ENCODE results near the gene CCDC186.

Gene CCDC186

DNA sequence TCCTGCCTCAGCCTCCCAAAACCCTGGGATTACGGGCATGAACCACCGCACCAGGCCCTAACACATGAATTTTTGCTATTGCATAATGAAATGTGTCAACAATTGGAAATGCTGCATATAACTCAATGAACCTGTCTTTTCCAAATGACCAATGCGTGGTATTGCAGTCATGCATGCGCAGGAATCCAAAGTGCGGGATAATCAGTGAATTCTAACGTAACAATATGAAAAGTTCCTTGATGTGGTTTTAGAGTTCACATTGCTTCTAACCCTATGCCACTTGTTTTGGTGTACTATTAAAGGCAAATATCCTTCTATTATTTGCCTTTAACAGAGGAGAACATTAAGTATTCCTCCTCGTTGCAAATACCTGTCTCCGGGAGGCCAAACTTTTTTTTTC is 15.7 kb upstream of the CCDC186 start:
- no peak for DNase-seq (ENCODE audit: low spot score)
- POLR2A ChIA-PET (ENCODE audit: low non-redundant PET) = interaction anchor here (0.7 kb wide), 1 partner anchor 91 kb away, joined by 3 read pairs; no protein-coding TSS in a partner anchor
- TF ChIP-seq, protein P1, sequence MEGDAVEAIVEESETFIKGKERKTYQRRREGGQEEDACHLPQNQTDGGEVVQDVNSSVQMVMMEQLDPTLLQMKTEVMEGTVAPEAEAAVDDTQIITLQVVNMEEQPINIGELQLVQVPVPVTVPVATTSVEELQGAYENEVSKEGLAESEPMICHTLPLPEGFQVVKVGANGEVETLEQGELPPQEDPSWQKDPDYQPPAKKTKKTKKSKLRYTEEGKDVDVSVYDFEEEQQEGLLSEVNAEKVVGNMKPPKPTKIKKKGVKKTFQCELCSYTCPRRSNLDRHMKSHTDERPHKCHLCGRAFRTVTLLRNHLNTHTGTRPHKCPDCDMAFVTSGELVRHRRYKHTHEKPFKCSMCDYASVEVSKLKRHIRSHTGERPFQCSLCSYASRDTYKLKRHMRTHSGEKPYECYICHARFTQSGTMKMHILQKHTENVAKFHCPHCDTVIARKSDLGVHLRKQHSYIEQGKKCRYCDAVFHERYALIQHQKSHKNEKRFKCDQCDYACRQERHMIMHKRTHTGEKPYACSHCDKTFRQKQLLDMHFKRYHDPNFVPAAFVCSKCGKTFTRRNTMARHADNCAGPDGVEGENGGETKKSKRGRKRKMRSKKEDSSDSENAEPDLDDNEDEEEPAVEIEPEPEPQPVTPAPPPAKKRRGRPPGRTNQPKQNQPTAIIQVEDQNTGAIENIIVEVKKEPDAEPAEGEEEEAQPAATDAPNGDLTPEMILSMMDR (conservative IDR thresholded peaks at IDR 0.05; ENCODE audit: low read depth) = no peak
- H3K27ac ChIP-seq = no peak overlapping the region
- CTCF ChIA-PET = no interaction called here

DNA sequence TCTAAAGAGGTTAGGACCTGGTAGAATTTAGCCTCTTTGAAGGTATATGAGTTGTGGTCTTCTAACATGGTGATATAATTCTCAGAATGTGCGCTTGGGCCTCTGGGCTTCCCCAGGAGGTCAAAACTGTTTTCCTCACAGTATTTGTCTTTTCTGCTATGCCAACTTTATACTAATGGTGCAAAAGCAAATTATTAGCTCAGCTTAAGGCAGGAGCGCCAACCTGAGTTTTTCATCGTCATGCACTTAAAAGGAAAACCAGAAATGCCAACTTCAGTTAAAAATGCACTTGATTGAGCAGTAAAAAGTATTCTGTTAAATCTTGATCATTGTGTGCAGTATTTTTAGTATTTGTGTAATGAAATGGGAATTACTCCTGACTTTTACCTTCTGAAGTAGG is 14.9 kb upstream of the CCDC186 start:
- no peak overlapping the region for H3K27ac ChIP-seq
- DNase-seq (ENCODE audit: low spot score) = no peak
- ChIA-PET CTCF (interaction anchor here (1.1 kb wide), 1 partner anchor 9 kb away, joined by 5 read pairs; no protein-coding TSS in a partner anchor), POLR2A (ENCODE audit: low non-redundant PET) (interaction anchor here (0.7 kb wide), 1 partner anchor 91 kb away, joined by 3 read pairs; no protein-coding TSS in a partner anchor)
- TF ChIP-seq, protein P1 (conservative IDR thresholded peaks at IDR 0.05; ENCODE audit: low read depth) = no peak

DNA sequence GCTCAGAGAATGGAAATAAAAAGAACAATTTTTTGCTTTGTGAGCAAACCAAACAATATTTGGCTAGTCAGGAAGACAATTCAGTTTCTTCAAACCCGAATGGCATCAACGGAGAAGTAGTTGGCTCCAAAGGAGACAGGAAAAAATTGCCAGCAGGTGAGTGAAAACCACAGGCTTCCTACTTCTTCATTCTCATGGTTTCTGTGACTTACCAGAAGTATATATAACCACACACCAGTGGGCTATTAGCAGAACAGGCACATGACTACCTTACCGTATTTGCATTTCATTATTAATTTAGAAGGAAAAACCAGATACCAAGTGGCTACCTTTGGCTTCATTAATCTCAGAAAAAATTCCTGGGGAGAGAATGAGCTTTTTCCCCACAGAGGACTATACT is 14.0 kb upstream of the CCDC186 start:
- H3K27ac ChIP-seq = no peak overlapping the region
- CTCF ChIA-PET = interaction anchor here (1.1 kb wide), 1 partner anchor 8 kb away, joined by 5 read pairs; no protein-coding TSS in a partner anchor
- POLR2A ChIA-PET (ENCODE audit: low non-redundant PET) = no interaction called here
- no peak for DNase-seq (ENCODE audit: low spot score)
- TF ChIP-seq, protein P1 (conservative IDR thresholded peaks at IDR 0.05; ENCODE audit: low read depth) = no peak

DNA sequence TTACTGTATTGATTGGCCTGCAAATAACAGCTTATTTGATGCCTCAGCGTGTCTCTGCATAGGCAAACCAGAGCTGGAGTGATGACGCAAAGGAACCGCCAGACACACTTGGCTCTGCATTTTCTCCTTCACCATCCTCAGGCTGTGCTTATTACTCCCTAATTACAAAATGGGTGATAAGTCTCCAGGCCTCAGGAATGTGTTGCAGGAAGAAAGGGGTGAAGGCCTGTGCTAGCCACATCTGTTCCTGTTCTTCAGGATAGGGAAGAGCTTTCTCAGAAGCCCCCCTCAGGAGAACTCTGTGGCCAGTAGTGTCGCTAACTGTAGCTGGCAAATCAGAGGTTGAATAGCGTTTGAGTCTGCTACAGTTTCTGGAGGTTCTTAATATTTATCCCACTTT is 10.3 kb upstream of the CCDC186 start:
- H3K27ac ChIP-seq = no peak overlapping the region
- CTCF ChIA-PET = no interaction called here
- no peak for DNase-seq (ENCODE audit: low spot score)
- POLR2A ChIA-PET (ENCODE audit: low non-redundant PET) = no interaction called here
- TF ChIP-seq, protein P1 (conservative IDR thresholded peaks at IDR 0.05; ENCODE audit: low read depth) = no peak

DNA sequence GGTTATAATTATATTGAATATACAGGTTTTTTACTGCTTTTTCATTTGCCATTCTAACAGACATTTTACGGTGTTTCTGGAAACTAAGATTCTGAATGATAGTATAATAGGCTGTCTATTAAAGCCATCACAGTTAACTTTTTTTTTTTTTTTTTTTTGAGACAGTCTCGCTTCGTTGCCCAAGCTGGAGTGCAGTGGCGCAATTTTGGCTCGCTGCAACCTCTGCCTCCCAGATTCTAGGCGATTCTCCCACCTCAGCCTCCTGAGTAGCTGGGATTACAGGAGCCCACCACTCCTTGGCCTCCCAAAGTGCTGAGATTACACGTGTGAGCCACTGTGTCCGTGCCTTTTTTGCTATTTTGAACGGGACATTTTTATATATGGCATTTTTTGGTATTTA is 9.6 kb upstream of the CCDC186 start:
- TF ChIP-seq, protein P1 (conservative IDR thresholded peaks at IDR 0.05; ENCODE audit: low read depth) = no peak
- POLR2A ChIA-PET (ENCODE audit: low non-redundant PET) = no interaction called here
- CTCF ChIA-PET = no interaction called here
- H3K27ac ChIP-seq = no peak overlapping the region
- DNase-seq (ENCODE audit: low spot score) = no peak

DNA sequence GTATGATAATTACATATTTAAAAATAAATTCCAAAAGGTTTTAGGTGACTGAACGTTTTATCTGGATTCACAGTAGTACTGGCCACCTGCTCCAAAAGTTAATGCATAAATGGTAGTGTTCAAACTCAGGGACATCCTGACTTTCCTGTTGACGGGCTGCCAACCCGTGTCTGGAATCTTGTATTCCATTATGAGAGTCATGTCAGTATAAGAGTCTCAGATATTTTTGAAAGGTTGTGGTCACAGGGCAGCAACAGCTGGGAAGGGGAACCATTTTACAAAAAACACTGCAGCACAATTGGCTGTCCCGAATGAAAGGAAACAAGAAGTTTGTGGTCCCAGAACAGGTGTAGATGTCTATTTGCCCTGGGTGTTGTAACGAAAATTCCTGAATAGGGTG is 8.0 kb upstream of the CCDC186 start:
- POLR2A ChIA-PET (ENCODE audit: low non-redundant PET) = no interaction called here

More for the DNA sequence above, 8.0 kb upstream of the CCDC186 start:
- DNase-seq (ENCODE audit: low spot score) = no peak
- CTCF ChIA-PET = interaction anchor here (0.7 kb wide), 1 partner anchor 56 kb away, joined by 4 read pairs; no protein-coding TSS in a partner anchor
- TF ChIP-seq, protein P1 (conservative IDR thresholded peaks at IDR 0.05; ENCODE audit: low read depth) = no peak
- H3K27ac ChIP-seq = no peak overlapping the region

Measured in RWPE1 (cell line).